ENCODE results near the gene TLE1.

The TLE1 gene

GRCh38 chr9:81538890-81539289 is 150.5 kb downstream of the TLE1 start:
- peaks cover 6% of the 10 kb centered on the region for H3K27me3 ChIP-seq (ENCODE audit: control insufficient read depth, insufficient read depth, low read length, poor library complexity, severe bottlenecking)
- no peak overlapping the region for H3K27ac ChIP-seq (ENCODE audit: insufficient read depth, low read depth, low read length, poor library complexity, severe bottlenecking)
- no peaks in the 10 kb centered on the region for H3K9me3 ChIP-seq (ENCODE audit: control insufficient read depth, low read length)
- WGBS, 2 experiments: 90 to 92% methylated on average over 6 of the region's 6 CpGs
- H3K4me1 ChIP-seq (ENCODE audit: control insufficient read depth, insufficient read depth, low read length): peaks cover 16% of the 10 kb centered on the region
- H3K36me3 ChIP-seq (ENCODE audit: control insufficient read depth, insufficient read depth, low read length): no peaks in the 10 kb centered on the region
- no peak overlapping the region for H3K4me3 ChIP-seq (ENCODE audit: insufficient read depth, low read depth, low read length)

GRCh38 chr9:81537964-81538363 is 151.4 kb downstream of the TLE1 start:
- peaks cover 8% of the 10 kb centered on the region for H3K27me3 ChIP-seq (ENCODE audit: control insufficient read depth, insufficient read depth, low read length, poor library complexity, severe bottlenecking)
- H3K4me1 ChIP-seq (ENCODE audit: control insufficient read depth, insufficient read depth, low read length): peaks cover 16% of the 10 kb centered on the region
- no peaks in the 10 kb centered on the region for H3K9me3 ChIP-seq (ENCODE audit: control insufficient read depth, low read length)
- no peak overlapping the region for H3K27ac ChIP-seq (ENCODE audit: insufficient read depth, low read depth, low read length, poor library complexity, severe bottlenecking)
- no peaks in the 10 kb centered on the region for H3K36me3 ChIP-seq (ENCODE audit: control insufficient read depth, insufficient read depth, low read length)
- WGBS, 2 experiments: 89 to 90% methylated on average over 1 of the region's 1 CpG
- H3K4me3 ChIP-seq (ENCODE audit: insufficient read depth, low read depth, low read length): no peak overlapping the region

GRCh38 chr9:81536242-81537025 is 152.9 kb downstream of the TLE1 start:
- peaks cover 16% of the 10 kb centered on the region for H3K4me1 ChIP-seq (ENCODE audit: control insufficient read depth, insufficient read depth, low read length)
- 84 to 88% methylated on average over 9 of the region's 9 CpGs for WGBS, 2 experiments
- no peaks in the 10 kb centered on the region for H3K36me3 ChIP-seq (ENCODE audit: control insufficient read depth, insufficient read depth, low read length)
- H3K9me3 ChIP-seq (ENCODE audit: control insufficient read depth, low read length): no peaks in the 10 kb centered on the region
- H3K4me3 ChIP-seq (ENCODE audit: insufficient read depth, low read depth, low read length): no peak overlapping the region
- peaks cover 8% of the 10 kb centered on the region for H3K27me3 ChIP-seq (ENCODE audit: control insufficient read depth, insufficient read depth, low read length, poor library complexity, severe bottlenecking)
- H3K27ac ChIP-seq (ENCODE audit: insufficient read depth, low read depth, low read length, poor library complexity, severe bottlenecking): no peak overlapping the region

GRCh38 chr9:81535542-81536241 is 153.7 kb downstream of the TLE1 start:
- Histone ChIP-seq H3K9me3 (ENCODE audit: control insufficient read depth, low read length) (no peaks in the 10 kb centered on the region), H3K4me1 (ENCODE audit: control insufficient read depth, insufficient read depth, low read length) (peaks cover 16% of the 10 kb centered on the region), H3K27ac (ENCODE audit: insufficient read depth, low read depth, low read length, poor library complexity, severe bottlenecking) (no peak overlapping the region), H3K4me3 (ENCODE audit: insufficient read depth, low read depth, low read length) (no peak overlapping the region), H3K27me3 (ENCODE audit: control insufficient read depth, insufficient read depth, low read length, poor library complexity, severe bottlenecking) (peaks cover 8% of the 10 kb centered on the region), H3K36me3 (ENCODE audit: control insufficient read depth, insufficient read depth, low read length) (no peaks in the 10 kb centered on the region)
- 69 to 72% methylated on average over 8 to 9 of the region's 9 CpGs for WGBS, 2 experiments

- H3K27me3 ChIP-seq (ENCODE audit: control insufficient read depth, insufficient read depth, low read length, poor library complexity, severe bottlenecking): peaks cover 12% of the 10 kb centered on the region
- no peaks in the 10 kb centered on the region for H3K36me3 ChIP-seq (ENCODE audit: control insufficient read depth, insufficient read depth, low read length)
- peaks cover 16% of the 10 kb centered on the region for H3K4me1 ChIP-seq (ENCODE audit: control insufficient read depth, insufficient read depth, low read length)
- H3K4me3 ChIP-seq (ENCODE audit: insufficient read depth, low read depth, low read length): no peak overlapping the region
- no peak overlapping the region for H3K27ac ChIP-seq (ENCODE audit: insufficient read depth, low read depth, low read length, poor library complexity, severe bottlenecking)
- no peaks in the 10 kb centered on the region for H3K9me3 ChIP-seq (ENCODE audit: control insufficient read depth, low read length)
- WGBS, 2 experiments: 87 to 92% methylated on average over 4 of the region's 4 CpGs
These were observed 155.0 kb downstream of the TLE1 start for GRCh38 chr9:81534138-81534875.
